Measurements from ENCODE around the gene DTX3L. TPM values are rescaled to one million over a fixed set of nuclear protein-coding genes. Genes with fewer than 3 reads are reported as not detected.
A peak's percentile ranks its signal among the peaks of the same experiment; 100 is the strongest.
"Not testable (repeated sequence)": the region's sequence is repeated elsewhere in the genome, so short reads cannot be mapped to it uniquely, and the experiment has no call there.

The DTX3L gene
- polyA plus RNA-seq, 6 donors from 2014 or later = 10.9 to 34.1 (median 27.0) TPM

DNA sequence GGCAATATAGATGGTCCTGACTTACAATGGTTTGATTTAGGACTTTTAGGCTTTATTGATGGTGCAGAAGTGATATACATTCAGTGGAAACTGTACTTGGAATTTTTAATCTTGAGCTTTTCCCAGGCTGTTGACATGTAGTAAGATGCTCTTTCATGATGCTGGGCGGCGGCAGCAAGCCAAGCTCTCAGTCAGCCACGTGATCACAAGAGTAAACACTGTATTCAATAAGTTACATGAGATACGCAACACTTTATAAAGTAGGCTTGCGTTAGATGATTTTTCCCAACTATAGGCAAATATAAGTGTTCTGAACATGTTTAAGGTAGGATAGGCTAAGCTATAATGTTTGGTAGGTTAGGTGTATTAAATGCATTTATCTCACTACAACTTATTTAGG is 18.0 kb upstream of the DTX3L start:
- Mint-ChIP-seq H3K27me3 (no peaks in the 10 kb centered on the region), H3K4me1 (peaks cover 0 to 4% (median 0%) of the 10 kb centered on the region in 3 donors), H3K27ac (no peak overlapping the region), H3K4me3 (no peak overlapping the region), H3K36me3 (peaks cover 32 to 38% of the 10 kb centered on the region in 2 donors), H3K9me3 (no peaks in the 10 kb centered on the region)
- ATAC-seq (ENCODE audit: low read depth in 2 of 2) (no peak), DNase-seq (no peak)

DNA sequence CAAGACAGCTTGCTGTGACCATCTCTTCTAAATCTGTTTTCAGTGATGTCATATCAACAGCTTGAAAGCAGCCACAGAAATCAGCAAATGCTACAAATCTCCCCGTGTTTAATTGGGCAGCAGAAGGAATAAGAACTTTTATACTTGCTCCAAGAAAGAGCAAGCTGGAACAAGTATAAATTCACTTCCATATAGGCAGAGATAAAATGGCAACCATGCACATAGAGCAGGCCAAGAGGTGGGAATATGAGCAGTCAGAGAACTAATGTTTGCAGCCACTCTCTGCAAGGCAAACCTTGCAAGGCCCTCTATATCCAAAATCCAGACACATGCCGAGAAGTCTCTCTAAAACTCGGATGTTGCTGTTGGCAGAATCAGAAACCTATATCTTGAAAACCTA is 16.1 kb upstream of the DTX3L start:
- H3K36me3 Mint-ChIP-seq = peaks cover 39 to 49% of the 10 kb centered on the region in 2 donors
- ATAC-seq (ENCODE audit: low read depth in 2 of 2) (no peak), DNase-seq (no peak)
- H3K27ac Mint-ChIP-seq = peak overlapping the region in 1 of 6 donors; percentile 31
- no peak overlapping the region for H3K4me3 Mint-ChIP-seq
- peaks cover 0 to 6% (median 0%) of the 10 kb centered on the region in 3 donors for H3K4me1 Mint-ChIP-seq
- no peaks in the 10 kb centered on the region for H3K9me3 Mint-ChIP-seq
- no peaks in the 10 kb centered on the region for H3K27me3 Mint-ChIP-seq

DNA sequence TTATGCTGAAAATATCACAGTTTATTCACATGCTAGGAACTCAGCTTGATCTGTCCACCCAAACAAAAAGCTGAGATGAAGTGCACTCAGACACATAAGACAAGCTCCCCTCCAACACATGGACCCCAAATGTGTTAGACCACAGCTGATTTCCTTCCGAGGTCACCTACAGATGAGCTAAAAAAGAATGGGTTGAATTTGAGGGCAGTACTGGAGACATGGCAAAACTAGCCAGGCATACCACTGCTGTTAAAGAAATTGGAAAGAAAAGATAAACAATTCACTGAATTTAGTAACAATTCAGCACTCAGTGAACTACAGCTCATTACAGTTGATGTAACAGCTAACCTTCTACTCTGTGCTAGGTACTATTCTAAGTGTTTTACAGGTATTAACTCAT is 15.5 kb upstream of the DTX3L start:
- DNase-seq (no peak), ATAC-seq (ENCODE audit: low read depth in 2 of 2) (no peak)
- Mint-ChIP-seq H3K27ac (peak overlapping the region in 1 of 6 donors; percentile 29), H3K9me3 (no peaks in the 10 kb centered on the region), H3K36me3 (peaks cover 44 to 52% of the 10 kb centered on the region in 2 donors), H3K27me3 (no peaks in the 10 kb centered on the region), H3K4me1 (peaks cover 0 to 12% (median 0%) of the 10 kb centered on the region in 3 donors), H3K4me3 (no peak overlapping the region)

DNA sequence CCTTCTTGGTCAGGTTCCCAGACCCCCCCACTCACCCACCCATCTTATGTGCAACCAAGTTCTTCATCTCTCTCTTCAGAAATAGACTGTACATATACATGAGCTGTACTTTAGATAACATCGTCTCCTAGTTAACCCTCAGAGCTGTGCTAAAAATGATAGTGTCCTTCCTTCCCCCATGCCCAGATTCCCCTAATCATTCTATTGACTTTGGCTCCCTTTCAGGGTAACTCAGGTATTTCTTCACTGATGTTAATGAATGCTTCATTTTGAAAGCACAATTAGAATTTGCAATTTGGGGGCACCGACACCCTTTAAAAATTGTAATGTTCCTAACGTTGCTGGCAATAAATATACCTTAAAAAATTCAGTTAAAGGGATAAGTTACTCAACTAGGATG is 11.0 kb upstream of the DTX3L start:
- no peaks in the 10 kb centered on the region for H3K9me3 Mint-ChIP-seq
- DNase-seq (no peak), ATAC-seq (ENCODE audit: low read depth in 2 of 2) (no peak)
- H3K27me3 Mint-ChIP-seq = no peaks in the 10 kb centered on the region
- no peak overlapping the region for H3K4me3 Mint-ChIP-seq
- peaks cover 0 to 23% (median 4%) of the 10 kb centered on the region in 3 donors for H3K4me1 Mint-ChIP-seq
- H3K27ac Mint-ChIP-seq = no peak overlapping the region
- H3K36me3 Mint-ChIP-seq = peaks cover 46 to 49% of the 10 kb centered on the region in 2 donors

DNA sequence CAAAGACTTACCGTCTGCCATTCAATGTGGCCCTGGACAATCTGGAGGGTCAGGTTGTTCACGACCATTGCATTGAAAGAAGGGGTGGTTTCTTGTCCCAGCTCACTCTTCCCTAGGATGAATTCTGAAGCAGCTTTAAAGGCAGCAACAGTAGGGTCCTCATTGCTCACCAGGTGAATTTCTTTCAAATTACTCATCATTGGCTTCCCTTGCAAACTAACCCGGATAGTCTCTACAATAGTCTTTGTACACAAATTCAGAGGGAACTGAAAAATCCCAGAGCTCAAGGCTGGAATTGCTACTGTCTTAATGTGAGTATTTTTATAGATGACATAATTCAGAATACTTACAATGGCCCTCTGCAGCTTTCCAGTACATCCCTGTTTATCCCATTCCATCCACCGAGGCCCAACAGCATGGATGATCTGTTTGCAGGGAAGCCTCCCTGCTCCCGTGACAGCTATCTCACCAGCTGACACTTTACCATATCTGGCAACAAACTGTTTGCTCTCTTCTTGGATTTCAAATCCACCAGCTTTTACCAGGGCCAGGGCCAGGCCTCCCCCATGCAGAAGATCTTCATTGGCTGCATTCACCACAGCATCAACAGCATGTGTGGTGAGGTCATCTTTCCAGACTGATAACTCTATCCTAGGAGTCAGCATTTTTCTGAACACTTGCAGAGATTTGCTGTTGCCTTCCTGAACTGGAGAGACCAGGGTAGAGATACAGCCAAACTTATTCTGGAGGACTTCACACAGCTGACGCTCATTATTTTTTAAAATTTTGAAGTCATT is 8.7 kb upstream of the DTX3L start:
- H3K27ac Mint-ChIP-seq = peak overlapping the region in 1 of 6 donors; percentile 38
- no peaks in the 10 kb centered on the region for H3K9me3 Mint-ChIP-seq
- H3K4me1 Mint-ChIP-seq = peaks cover 7 to 26% (median 10%) of the 10 kb centered on the region in 3 donors
- ATAC-seq (ENCODE audit: low read depth in 2 of 2) (no peak), DNase-seq (no peak)
- H3K36me3 Mint-ChIP-seq = peaks cover 40 to 42% of the 10 kb centered on the region in 2 donors
- H3K4me3 Mint-ChIP-seq = peak overlapping the region in 1 of 8 donors; percentile 8
- no peaks in the 10 kb centered on the region for H3K27me3 Mint-ChIP-seq

- H3K9me3 Mint-ChIP-seq = no peaks in the 10 kb centered on the region
- peaks cover 23 to 45% (median 26%) of the 10 kb centered on the region in 3 donors for H3K4me1 Mint-ChIP-seq
- H3K36me3 Mint-ChIP-seq = peaks cover 29 to 31% of the 10 kb centered on the region in 2 donors
- ATAC-seq (ENCODE audit: low read depth in 2 of 2) (no peak), DNase-seq (no peak)
- no peak overlapping the region for H3K4me3 Mint-ChIP-seq
- no peak overlapping the region for H3K27ac Mint-ChIP-seq
- H3K27me3 Mint-ChIP-seq = no peaks in the 10 kb centered on the region
Observed at GRCh38 chr3:122557356-122557755, 6.8 kb upstream of the DTX3L start.

- H3K27ac Mint-ChIP-seq = no peak overlapping the region
- peaks cover 35 to 50% (median 38%) of the 10 kb centered on the region in 3 donors for H3K4me1 Mint-ChIP-seq
- no peaks in the 10 kb centered on the region for H3K9me3 Mint-ChIP-seq
- no peaks in the 10 kb centered on the region for H3K27me3 Mint-ChIP-seq
- DNase-seq (no peak), ATAC-seq (ENCODE audit: low read depth in 2 of 2) (no peak)
- H3K36me3 Mint-ChIP-seq = peaks cover 19 to 23% of the 10 kb centered on the region in 2 donors
- no peak overlapping the region for H3K4me3 Mint-ChIP-seq
Observed at GRCh38 chr3:122558605-122559004, 5.5 kb upstream of the DTX3L start.

DNA sequence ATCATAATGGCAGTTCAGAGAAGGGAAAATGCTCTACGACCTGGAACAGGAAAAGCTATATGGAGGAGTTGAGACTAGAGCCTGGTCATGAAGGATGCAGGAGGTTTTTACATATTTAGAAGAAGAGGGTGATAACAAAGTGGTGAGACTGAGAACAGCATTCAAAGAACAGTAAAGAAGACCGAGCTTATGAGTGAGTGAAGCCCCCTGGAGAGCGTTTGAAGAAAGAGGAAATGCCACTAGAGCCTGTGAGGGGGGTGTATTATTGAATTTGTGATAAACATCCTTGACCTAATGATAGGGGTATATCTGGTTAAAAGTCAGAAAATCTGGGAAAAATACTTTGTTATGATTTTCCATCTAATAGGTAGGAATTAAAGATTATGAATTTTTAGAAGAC is 4.2 kb upstream of the DTX3L start:
- Mint-ChIP-seq H3K36me3 (peaks cover 15 to 19% of the 10 kb centered on the region in 2 donors), H3K27ac (peak overlapping the region in 3 of 6 donors; percentile 30 to 97 (median 74)), H3K4me3 (peak overlapping the region in 1 of 8 donors; percentile 3), H3K4me1 (peaks cover 36 to 47% (median 46%) of the 10 kb centered on the region in 3 donors), H3K9me3 (no peaks in the 10 kb centered on the region), H3K27me3 (no peaks in the 10 kb centered on the region)
- DNase-seq (no peak), ATAC-seq (ENCODE audit: low read depth in 2 of 2) (no peak)

DNA sequence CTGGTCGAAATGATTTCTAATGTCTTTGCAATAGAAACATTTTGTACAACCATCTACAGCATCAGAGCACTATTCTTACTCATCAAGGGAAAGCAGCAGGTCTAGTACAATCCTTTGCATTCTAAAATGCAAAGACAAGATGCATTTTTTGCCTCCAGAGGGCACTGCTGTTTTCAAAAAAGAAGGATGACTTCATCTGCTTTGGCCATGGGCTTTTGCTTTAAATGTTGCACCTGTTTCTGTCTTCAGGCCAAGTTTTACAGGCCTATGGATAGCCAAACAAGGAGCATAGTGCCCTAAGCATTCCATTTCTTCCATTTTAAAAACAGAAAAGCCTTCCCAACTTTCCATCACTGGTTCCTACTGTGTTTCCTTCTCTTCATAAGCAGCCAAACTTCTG is 3.5 kb upstream of the DTX3L start:
- ATAC-seq (ENCODE audit: low read depth in 2 of 2) (peak; percentile 34 to 37), DNase-seq (peak; percentile 61)
- Mint-ChIP-seq H3K36me3 (peaks cover 10 to 11% of the 10 kb centered on the region in 2 donors), H3K4me1 (peaks cover 41 to 52% (median 51%) of the 10 kb centered on the region in 3 donors), H3K4me3 (peak overlapping the region in 2 of 8 donors; percentile 22 to 81), H3K27ac (peak overlapping the region; percentile 48 to 97 (median 92)), H3K27me3 (no peaks in the 10 kb centered on the region), H3K9me3 (no peaks in the 10 kb centered on the region)

DNA sequence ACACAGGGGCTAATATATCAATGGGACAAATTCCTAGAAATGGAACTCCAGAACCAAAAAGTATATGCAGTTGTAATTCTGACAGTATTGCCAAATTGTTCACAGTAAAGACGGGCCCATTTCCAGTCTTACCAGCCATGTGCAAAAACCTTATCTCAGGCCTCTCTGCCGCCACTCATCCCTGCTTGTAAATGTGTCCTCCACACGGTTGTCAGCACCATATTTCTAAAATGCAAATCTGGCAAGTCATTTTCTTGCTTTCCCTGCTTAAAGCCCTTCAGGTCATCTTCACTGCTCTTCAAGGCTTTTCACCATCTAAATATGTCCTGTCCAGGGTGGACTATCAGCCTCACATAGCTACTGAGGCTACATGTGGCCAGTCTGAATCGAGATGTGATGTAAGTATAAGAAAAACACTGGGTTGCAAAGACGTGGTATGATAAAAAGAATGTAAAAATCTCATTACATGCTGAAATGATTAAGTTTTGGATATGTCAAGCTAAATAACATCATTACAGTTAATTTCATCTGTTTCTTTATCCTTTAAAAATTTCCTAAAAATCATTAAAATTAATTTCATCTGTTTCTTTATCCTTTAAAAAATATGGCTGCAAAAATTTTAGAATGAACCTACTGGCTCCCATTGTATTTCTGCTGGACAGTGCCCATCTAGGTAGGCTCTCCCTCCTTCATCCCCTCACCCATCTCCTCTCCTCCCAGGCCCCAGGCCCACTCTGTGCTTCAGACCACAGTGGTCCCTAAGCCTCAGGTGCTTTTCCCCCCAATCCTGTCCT is 1.0 kb upstream of the DTX3L start:
- ATAC-seq (ENCODE audit: low read depth in 2 of 2) (no peak), DNase-seq (no peak)
- Mint-ChIP-seq H3K4me3 (peak overlapping the region; percentile 86 to 98 (median 94)), H3K9me3 (no peaks in the 10 kb centered on the region), H3K27ac (peak overlapping the region; percentile 69 to 98 (median 90)), H3K4me1 (peaks cover 59 to 76% (median 73%) of the 10 kb centered on the region in 3 donors), H3K27me3 (no peaks in the 10 kb centered on the region), H3K36me3 (peaks cover 2 to 20% of the 10 kb centered on the region in 2 donors)

DNA sequence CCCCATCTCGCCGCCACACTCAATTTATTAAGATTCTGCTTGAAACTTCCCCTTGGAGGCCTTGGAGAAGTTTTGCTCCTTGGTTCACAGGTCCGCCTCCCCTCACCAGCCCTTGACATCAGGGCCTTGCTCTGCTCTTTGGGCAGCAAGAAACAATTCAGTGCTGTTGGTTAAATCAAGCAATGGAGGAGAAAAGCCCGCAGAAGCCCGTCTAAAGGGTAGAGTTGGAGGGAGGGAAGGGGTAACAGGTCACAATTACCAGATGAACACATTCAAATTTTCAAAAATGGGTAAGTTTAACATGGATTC is 467 bp upstream of the DTX3L start:
- no peaks in the 10 kb centered on the region for H3K27me3 Mint-ChIP-seq
- peaks cover 4 to 20% of the 10 kb centered on the region in 2 donors for H3K36me3 Mint-ChIP-seq
- peaks cover 64 to 81% (median 79%) of the 10 kb centered on the region in 3 donors for H3K4me1 Mint-ChIP-seq
- H3K27ac Mint-ChIP-seq = peak overlapping the region; percentile 84 to 98 (median 93)
- no peaks in the 10 kb centered on the region for H3K9me3 Mint-ChIP-seq
- peak overlapping the region; percentile 86 to 98 (median 94) for H3K4me3 Mint-ChIP-seq
- no peak for ATAC-seq (ENCODE audit: low read depth in 2 of 2)
- DNase-seq = no peak

- Mint-ChIP-seq H3K36me3 (peaks cover 7 to 24% of the 10 kb centered on the region in 2 donors), H3K27ac (peak overlapping the region; percentile 84 to 94 (median 89)), H3K4me3 (peak overlapping the region in 7 of 8 donors; percentile 29 to 78 (median 46)), H3K4me1 (peaks cover 60 to 75% (median 72%) of the 10 kb centered on the region in 3 donors)
- not testable (repeated sequence) for ATAC-seq (ENCODE audit: low read depth in 2 of 2); DNase-seq; H3K27me3 Mint-ChIP-seq; H3K9me3 Mint-ChIP-seq
Observed at GRCh38 chr3:122568131-122568530, 4.0 kb downstream of the DTX3L start.

DNA sequence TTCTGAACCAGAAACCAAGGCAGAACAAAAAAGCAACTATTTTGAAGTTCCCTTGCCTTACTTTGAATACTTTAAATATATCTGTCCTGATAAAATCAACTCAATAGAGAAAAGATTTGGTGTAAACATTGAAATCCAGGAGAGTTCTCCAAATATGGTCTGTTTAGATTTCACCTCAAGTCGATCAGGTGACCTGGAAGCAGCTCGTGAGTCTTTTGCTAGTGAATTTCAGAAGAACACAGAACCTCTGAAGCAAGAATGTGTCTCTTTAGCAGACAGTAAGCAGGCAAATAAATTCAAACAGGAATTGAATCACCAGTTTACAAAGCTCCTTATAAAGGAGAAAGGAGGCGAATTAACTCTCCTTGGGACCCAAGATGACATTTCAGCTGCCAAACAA is 4.6 kb downstream of the DTX3L start:
- DNase-seq = no peak
- H3K4me3 Mint-ChIP-seq = peak overlapping the region in 6 of 8 donors; percentile 29 to 78 (median 42)
- ATAC-seq (ENCODE audit: low read depth in 2 of 2) = no peak
- peaks cover 0 to 4% (median 2%) of the 10 kb centered on the region in 7 donors for H3K9me3 Mint-ChIP-seq
- peaks cover 59 to 76% (median 72%) of the 10 kb centered on the region in 3 donors for H3K4me1 Mint-ChIP-seq
- H3K27me3 Mint-ChIP-seq = no peaks in the 10 kb centered on the region
- H3K36me3 Mint-ChIP-seq = peaks cover 7 to 24% of the 10 kb centered on the region in 2 donors
- H3K27ac Mint-ChIP-seq = peak overlapping the region; percentile 84 to 94 (median 89)

Data from naive B cell (primary cell).